Ovary (tissue), 3 donors: ENCODE data around the gene C18orf32.

Experiments used
- CTCF ChIP-seq, 3 donors: fragments of 450-650 bp in 2 of 3; fragments of 200-600 bp in 1 of 3; IDR thresholded peaks; one replicate each; pipeline versions ENCODE4 v1.5.1 to v1.8.0; 2016 to 2022; ENCODE audit warnings: antibody characterized with exemption in 3 of 3, mild to moderate bottlenecking in 1 of 3
- POLR2A ChIP-seq: fragments of 450-650 bp; IDR thresholded peaks from one replicate; pipeline ENCODE4 v1.6.1; 2017; ENCODE audit warnings: antibody characterized with exemption, mild to moderate bottlenecking, moderate library complexity
- donor health status: DM: no; HTN: no; CAD: no.

- TF ChIP-seq POLR2A, result no peak
- TF ChIP-seq CTCF (IDR thresholded peaks at IDR 0.05), result no peak
Observed at GRCh38 chr18:49520661-49521145, 33.7 kb upstream of the C18orf32 start.
